GM18505 (cell line): Measurements from ENCODE around the gene GALNT2.

Experiments
- ATAC-seq: cut with Tn5 transposase; IDR thresholded peaks from one replicate; pipeline ENCODE4 v1.9.1; 2021; ENCODE audit not compliant: unreplicated experiment
- POLR2A ChIP-seq: IDR thresholded peaks from 4 replicates; pipeline ENCODE4 v1.6.1; 2011; ENCODE audit warnings: borderline replicate concordance; ENCODE audit not compliant: insufficient read depth, insufficient read length; ENCODE audit errors: extremely low read depth

The GALNT2 gene

DNA sequence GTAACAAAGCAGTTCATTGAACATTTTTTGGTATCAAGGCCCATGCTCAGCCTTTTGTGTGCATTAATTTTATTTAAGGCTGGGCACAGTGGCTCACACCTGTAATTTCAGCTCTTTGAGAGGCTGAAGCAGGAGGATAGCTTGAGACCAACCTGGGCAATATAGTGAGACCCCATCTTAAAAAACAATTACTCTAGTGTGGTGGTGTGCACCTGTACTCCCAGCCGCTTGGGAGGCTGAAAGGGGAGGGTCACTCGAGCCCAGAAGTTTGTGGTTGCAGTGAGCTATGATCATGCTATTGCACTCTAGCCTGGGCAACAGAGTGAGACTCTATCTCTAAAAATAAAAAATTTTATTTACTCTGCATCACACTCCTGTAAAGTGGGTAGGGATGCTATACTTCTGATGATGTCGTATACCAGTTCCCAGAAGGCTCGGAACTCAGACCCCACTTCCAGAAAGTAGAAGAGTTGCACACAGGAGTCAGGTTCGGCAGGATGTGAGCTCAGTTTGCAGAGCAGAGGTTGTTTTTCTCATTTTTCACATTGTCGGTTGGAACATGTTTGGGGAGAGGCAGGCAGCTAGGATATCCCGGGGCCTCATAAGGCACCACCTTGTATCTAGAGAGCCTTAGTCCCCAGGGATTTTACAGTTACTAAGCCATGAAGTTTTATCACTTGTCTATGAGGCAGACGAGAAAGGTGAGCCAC is 144.6 kb downstream of the GALNT2 start:
- TF ChIP-seq POLR2A: no peak
- ATAC-seq: no peak

- ATAC-seq: peak; percentile 45
- no peak for TF ChIP-seq POLR2A
Observed at GRCh38 chr1:230212405-230212936, 145.4 kb downstream of the GALNT2 start.

- no peak for TF ChIP-seq POLR2A
- no peak for ATAC-seq
Observed at GRCh38 chr1:230215031-230215430, 148.0 kb downstream of the GALNT2 start.

- no peak for TF ChIP-seq POLR2A
- ATAC-seq: no peak
Observed at GRCh38 chr1:230215529-230215928, 148.5 kb downstream of the GALNT2 start.

DNA sequence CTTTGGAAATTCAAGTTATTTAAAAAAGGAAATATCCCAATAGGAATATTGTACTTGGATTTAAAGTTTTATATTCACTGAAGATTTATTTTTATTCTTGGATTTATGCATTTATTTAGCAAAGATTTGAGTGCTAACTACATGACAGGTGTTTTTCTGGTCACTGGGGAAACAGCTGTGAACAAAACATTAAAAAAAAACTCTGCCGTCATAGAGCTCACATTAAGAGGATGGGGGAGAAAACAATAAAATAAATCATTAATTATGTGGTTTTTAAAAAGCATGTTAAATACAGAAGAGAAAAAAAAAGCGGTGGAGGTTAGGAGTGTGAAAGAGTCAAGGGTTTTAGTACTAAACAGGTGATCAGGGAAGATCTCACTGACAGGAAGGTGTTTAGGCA is 149.9 kb downstream of the GALNT2 start:
- no peak for ATAC-seq
- no peak for TF ChIP-seq POLR2A

GRCh38 chr1:230218667-230219066 is 151.6 kb downstream of the GALNT2 start:
- no peak for ATAC-seq
- TF ChIP-seq POLR2A: no peak

- TF ChIP-seq POLR2A: no peak
Observed at GRCh38 chr1:230219174-230220067, 152.4 kb downstream of the GALNT2 start.

DNA sequence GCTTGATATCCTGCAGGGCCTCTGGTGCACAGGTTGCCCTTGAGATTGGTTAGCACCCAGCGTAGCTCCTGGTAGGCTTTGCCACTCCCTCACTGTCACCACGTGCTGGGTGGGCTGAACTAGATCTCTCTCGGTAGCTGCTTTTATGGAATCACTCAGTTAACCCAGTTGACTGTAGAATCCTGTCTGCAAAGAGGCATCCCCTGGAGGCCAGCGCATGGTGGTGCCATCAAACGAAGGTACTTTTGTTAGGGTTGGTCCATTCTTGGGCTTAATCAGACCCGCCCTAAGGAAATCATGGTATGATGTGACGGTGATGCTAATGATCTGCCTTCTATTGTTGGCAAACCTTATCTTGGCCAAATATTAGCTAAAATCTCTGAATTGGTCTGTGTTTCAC is 153.4 kb downstream of the GALNT2 start:
- no peak for TF ChIP-seq POLR2A
- no peak for ATAC-seq

More at GRCh38 chr1:230219174-230220067, 152.4 kb downstream of the GALNT2 start:
- ATAC-seq: no peak

GRCh38 chr1:230220907-230221306 is 153.9 kb downstream of the GALNT2 start:
- TF ChIP-seq POLR2A: no peak
- ATAC-seq: no peak

DNA sequence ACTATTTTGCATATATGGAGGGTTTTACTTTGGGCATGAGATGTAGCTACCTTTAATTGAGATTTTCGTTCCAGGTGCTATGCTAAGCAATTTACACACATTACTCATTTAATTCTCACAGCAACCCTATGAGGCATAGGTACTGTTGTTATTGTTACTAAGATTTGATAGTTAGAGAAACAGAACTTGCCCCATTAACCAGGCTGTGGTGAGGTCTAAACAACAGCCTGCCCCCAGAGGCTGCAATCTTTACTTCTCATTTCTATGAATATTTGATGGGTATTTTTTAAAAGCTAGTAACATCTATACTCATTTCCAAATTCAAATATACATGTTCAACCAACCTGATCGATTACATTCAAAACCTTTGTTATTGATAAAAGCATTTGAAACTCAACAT is 155.6 kb downstream of the GALNT2 start:
- no peak for ATAC-seq

DNA sequence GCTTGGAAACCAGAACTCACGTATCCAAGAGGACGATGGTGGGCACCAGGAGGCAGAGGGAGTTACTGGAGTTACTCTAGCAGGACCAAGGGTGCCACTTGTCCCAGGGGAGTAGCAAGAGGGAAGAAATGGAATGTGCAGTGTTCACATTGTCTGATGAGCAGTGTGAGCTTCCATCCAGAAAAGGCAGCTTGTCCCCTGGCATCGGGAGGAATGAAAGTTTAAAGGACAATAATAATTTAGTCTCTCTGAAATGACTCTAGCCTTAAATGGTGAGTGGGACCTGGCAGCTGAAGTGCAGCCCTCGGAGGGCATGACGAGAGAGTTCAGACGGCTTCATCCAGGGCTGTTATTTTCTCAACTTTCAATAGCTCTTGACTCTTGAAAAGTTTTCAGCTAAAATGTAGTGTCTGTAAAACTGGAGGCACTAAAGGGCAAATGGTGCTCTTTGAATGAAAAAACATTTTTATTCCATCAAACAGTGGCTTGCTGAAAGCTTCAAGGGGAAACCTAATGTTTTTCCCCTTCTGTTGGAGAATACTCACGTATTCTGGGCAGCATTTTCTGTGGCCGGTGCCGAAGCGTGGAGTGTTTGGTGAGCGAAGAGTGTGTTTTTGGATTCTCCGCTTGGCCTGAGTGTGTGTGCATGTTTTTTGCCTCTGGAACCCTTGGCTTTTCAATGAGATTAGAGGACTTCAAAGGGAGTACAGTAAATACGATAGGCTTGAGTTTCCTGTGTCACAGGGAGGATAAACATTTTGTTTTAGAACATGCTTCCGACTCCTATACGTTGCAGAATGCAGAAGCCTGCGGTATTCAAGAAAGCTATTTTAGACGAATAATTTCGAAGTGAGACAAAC is 157.3 kb downstream of the GALNT2 start:
- TF ChIP-seq POLR2A: no peak
- ATAC-seq: no peak

More for the DNA sequence above, 155.6 kb downstream of the GALNT2 start:
- no peak for TF ChIP-seq POLR2A

GRCh38 chr1:230226007-230226800 is 159.2 kb downstream of the GALNT2 start:
- ATAC-seq: no peak
- TF ChIP-seq POLR2A: no peak
